NB4 (cell line): ENCODE results near the gene MEX3A.
A peak's percentile ranks its signal among the peaks of the same experiment; 100 is the strongest.
"Not testable (repeated sequence)": the region's sequence is repeated elsewhere in the genome, so short reads cannot be mapped to it uniquely, and the experiment has no call there.

Source experiments
- DNase-seq: peaks from one replicate; pipeline ENCODE4 v3.0.0; 2010; ENCODE audit warnings: low read depth
- H3K4me3 ChIP-seq: one replicate; pipeline ENCODE4 v1.5.1; 2011; ENCODE audit warnings: mild to moderate bottlenecking, low read depth, low read length, moderate library complexity
- CTCF ChIP-seq: IDR thresholded peaks from one replicate; pipeline ENCODE4 v1.5.1; 2012; ENCODE audit warnings: low read depth, low read length
- MAX ChIP-seq: IDR thresholded peaks from 2 replicates; pipeline ENCODE4 v1.6.1; 2011; ENCODE audit warnings: low read depth, low read length
- MYC ChIP-seq: IDR thresholded peaks from 2 replicates; pipeline ENCODE4 v1.6.1; 2011; ENCODE audit warnings: low read depth, low read length
- POLR2A ChIP-seq: IDR thresholded peaks from 2 replicates; pipeline ENCODE4 v1.6.1; 2011; ENCODE audit warnings: mild to moderate bottlenecking; ENCODE audit not compliant: insufficient read length; ENCODE audit errors: extremely low read depth

The MEX3A gene

DNA sequence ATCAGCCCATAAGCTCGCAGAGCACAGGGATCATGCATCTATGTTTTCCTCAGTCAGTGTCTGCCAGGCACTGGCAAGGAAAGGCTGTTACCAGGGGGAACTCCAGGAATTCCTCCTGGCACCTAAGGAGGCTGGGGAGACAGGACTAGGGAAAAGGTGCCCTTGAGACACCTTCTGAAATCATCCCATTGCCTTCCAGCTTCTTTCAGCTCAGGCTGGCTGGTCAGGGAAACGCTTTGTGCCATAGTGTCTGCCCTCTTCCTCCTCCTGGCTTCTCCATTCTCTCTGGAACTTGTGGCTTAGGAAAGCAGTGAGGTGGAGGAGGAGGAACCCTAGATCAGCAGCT, 46.0 kb upstream of the MEX3A start:
- peak overlapping the region; percentile 25 for H3K4me3 ChIP-seq
- DNase-seq: no peak
- TF ChIP-seq MYC (no peak), POLR2A (no peak), MAX (no peak), CTCF (no peak)

- DNase-seq: peak; percentile 97
- peak; percentile 51; the same call in 1 of the 2 replicates for TF ChIP-seq MYC
- TF ChIP-seq MAX: no peak
- H3K4me3 ChIP-seq: peak overlapping the region; percentile 44
These were observed 44.6 kb upstream of the MEX3A start for GRCh38 chr1:156126630-156127534.

DNA sequence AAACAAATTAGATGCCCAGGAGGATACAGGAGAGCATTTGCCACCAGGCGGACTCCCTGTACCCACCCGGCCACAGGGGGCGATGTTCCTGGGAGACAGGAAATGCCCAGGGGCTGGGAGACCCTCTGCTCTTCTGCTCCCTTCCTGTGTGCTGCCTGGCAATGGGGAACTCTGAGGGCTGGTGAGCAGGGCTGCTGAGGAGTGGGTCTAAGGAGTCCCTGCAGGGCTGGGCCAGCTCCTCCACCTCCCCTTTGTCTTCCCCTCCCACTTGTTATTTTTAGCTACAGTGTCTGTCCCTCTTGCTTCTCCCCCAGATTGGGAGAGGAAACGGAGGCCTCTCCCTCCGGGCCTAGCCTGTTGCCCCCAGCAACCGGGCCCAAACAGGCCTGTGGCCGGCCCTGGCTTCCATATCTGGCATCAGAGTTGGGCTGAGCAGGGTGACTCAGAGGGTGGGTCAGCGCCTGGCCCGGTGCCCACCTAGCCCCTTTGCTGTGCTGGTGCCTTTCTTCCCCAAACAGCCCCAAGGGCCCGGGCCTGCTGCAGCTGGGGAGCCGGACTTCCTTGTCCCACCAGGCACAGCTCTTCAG, 43.9 kb upstream of the MEX3A start:
- TF ChIP-seq CTCF: peak; percentile 54
- TF ChIP-seq POLR2A: peak; percentile 10
- peak; percentile 58 for TF ChIP-seq MYC
- TF ChIP-seq MAX: peak; percentile 75
- peak overlapping the region; percentile 44 for H3K4me3 ChIP-seq
- DNase-seq: peak; percentile 99

- DNase-seq, H3K4me3 ChIP-seq: not testable (repeated sequence)
These were observed 43.3 kb upstream of the MEX3A start for GRCh38 chr1:156125544-156125943.

DNA sequence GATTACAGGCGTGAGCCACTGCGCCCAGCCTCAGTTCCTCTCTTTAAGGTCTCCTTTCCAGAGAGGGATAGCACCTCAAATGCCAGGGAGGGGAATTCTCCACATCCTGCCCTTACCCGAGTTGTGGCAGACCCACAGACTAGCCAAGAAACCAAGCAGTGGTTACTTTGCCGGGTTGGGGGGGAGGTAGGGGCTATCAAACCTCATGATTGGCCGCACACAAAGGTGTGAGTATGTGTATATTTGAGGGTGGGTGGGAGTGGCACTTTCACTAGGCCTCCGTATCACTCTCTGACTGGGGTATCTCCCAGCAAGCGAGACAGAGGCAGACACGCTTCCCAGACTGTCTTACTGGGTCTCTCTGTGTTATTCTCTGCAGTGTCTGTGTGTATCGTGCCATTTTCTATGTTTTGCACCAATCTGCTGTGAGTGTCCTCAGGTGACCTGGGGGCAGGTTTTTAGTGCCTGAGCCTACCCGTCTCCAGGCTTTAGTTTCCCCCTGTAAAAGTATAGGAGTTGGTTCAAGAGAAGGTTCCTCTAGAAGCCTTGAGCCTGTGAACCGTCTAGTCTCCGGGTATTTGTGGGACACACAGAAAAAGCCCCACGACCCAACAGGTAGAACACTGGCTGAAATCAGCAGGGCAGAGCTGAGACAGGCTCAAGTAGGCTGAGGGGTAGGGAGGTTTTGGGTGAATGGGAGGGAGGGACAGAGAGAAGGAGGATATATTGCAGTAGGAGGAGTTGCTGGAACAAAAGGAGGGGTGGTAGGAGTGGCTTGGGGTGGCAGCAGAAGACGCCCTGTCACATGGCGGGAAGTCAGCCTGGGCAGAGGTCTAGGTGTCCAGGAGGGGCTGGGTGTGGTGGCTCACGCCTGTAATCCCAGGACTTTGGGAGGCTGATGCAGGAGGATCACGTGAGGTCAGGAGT, 42.6 kb upstream of the MEX3A start:
- peak; percentile 87 for DNase-seq
- no peak overlapping the region for H3K4me3 ChIP-seq
- TF ChIP-seq MAX (peak; percentile 70), MYC (no peak)

DNA sequence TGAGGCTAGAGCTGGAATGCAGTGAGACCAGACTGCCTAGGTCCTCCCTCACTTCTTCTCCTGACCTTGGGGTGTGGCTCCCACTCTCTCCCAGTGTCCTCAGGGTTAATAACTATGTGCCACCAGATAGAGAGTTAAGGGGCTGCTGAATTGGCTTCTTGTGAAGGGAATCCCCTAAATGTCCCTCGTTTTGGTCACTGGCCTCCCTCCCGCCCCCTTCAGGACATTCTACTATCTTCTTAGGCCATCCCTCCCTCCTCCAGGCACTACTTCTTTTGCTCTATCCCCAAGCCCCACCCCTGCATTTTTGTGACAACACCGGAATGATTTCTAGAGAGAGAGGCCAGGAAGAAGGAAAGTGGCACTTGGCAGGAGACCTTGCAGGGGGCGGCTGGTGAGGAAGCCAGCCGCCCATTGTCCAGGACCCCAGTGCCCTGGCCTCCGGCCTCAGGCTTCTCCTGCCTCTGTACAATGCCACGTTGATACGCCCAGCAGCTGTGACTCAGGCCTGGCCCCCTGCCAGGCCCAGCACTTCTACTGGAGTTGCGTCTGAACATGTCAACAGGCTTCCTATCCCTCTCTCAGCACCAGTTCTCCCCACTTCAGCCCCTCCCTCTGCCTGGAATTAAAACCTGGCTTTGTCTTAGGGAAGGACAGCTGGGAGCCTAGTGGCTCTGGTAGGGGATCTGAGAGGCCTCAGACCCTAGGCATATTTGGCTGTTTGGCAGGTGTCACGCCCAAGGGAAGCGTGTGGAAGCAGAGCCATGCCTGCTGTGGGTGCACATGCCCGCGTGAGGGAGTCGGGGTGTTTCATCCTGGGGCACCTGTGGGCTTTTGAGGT, 41.3 kb upstream of the MEX3A start:
- TF ChIP-seq MAX (peak; percentile 59), MYC (peak; percentile 33; the same call in 1 of the 2 replicates), POLR2A (no peak), CTCF (no peak)
- peak; percentile 84 for DNase-seq

More for the DNA sequence above, 41.3 kb upstream of the MEX3A start:
- H3K4me3 ChIP-seq: no peak overlapping the region
